ENCODE results near the gene ZFP36L2. TPM values are rescaled to one million over a fixed set of nuclear protein-coding genes. Genes with fewer than 3 reads are reported as not detected.

The ZFP36L2 gene
- total and polyA plus RNA-seq, 10 of the 15 experiments (the other 5 are each of a cell fraction or from before 2014, with no cell fraction given) = 4.3 to 64.9 (median 19.5) TPM

DNA sequence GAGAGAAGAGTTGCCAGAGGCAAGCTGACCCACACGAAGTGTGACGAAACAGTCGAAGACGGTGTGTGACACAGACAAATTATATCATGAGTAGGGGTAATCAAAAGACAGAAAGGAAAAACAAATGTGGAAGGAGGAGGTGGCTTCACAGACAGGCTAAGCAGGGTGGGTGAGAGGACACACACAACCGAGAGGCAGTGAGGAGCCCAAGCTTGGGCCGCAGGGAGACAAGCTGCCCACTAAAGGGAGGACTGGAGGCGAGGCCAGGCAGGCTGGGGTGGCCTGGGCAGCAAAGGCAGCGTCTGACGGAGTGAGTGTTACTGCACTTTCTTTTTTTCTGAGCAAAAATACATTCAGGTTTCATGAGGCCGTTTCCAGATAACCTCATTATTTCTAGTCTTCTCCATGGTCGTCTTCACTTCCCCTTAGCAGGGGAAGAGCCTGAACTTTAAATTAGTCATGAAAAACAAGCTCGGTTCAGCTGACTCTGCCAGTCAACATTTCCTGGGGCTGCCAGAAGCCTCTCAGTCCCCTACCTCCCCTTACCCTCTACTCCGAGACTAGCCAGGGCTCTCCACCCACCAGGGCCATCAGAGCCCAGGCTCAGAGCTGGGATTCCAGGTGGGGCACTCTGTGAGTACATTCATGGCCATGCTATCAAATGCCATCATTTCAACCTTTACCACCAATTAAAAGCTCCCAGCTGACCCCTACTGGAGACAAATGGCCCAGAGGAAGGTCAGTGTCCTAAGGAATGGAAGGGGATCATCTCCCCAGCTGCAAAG, 13.8 kb upstream of the ZFP36L2 start (continued):
- TF ChIP-seq SMAD1 (IDR thresholded peaks at IDR 0.05; ENCODE audit: low read depth, partially characterized antibody) = no peak

DNA sequence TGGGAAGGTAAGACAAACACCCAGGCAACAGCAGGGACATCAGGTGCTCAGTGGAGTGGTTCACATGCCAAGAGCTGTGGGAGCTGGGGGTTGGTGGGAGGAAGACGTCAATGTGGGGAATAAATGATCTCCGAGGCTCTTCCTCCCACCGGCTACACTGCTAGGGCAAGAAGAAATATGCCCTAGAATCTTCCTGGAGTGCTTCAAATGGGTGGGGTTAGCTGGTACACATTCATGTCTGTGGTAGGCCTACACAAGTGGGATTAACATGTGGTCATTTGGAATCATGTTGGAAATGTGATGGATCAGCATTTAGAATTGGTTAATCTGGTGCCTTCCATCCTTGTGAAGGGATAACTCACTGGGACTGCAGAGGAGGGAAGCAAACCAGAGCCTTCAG, 12.4 kb upstream of the ZFP36L2 start:
- SMC1A ChIA-PET (ENCODE audit: uncharacterized antibody, unreplicated experiment) = interaction anchor here (2.3 to 3.9 kb wide), 3 partner anchors 10 to 246 kb away, joined by 7 to 29 read pairs (median 17); no protein-coding TSS in a partner anchor
- in situ Hi-C loops (cut with MboI) = no loop called here
- TF ChIP-seq, protein P1, sequence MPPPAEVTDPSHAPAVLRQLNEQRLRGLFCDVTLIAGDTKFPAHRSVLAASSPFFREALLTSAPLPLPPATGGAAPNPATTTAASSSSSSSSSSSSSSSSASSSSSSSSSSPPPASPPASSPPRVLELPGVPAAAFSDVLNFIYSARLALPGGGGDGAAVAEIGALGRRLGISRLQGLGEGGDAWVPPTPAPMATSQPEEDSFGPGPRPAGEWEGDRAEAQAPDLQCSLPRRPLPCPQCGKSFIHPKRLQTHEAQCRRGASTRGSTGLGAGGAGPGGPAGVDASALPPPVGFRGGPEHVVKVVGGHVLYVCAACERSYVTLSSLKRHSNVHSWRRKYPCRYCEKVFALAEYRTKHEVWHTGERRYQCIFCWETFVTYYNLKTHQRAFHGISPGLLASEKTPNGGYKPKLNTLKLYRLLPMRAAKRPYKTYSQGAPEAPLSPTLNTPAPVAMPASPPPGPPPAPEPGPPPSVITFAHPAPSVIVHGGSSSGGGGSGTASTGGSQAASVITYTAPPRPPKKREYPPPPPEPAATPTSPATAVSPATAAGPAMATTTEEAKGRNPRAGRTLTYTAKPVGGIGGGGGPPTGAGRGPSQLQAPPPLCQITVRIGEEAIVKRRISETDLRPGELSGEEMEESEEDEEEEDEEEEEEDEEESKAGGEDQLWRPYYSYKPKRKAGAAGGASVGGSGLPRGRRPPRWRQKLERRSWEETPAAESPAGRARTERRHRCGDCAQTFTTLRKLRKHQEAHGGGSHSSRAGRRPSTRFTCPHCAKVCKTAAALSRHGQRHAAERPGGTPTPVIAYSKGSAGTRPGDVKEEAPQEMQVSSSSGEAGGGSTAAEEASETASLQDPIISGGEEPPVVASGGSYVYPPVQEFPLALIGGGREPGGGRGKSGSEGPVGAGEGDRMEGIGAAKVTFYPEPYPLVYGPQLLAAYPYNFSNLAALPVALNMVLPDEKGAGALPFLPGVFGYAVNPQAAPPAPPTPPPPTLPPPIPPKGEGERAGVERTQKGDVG (CRISPR knock-in tag; IDR thresholded peaks at IDR 0.05) = no peak
- TF ChIP-seq, protein P2, sequence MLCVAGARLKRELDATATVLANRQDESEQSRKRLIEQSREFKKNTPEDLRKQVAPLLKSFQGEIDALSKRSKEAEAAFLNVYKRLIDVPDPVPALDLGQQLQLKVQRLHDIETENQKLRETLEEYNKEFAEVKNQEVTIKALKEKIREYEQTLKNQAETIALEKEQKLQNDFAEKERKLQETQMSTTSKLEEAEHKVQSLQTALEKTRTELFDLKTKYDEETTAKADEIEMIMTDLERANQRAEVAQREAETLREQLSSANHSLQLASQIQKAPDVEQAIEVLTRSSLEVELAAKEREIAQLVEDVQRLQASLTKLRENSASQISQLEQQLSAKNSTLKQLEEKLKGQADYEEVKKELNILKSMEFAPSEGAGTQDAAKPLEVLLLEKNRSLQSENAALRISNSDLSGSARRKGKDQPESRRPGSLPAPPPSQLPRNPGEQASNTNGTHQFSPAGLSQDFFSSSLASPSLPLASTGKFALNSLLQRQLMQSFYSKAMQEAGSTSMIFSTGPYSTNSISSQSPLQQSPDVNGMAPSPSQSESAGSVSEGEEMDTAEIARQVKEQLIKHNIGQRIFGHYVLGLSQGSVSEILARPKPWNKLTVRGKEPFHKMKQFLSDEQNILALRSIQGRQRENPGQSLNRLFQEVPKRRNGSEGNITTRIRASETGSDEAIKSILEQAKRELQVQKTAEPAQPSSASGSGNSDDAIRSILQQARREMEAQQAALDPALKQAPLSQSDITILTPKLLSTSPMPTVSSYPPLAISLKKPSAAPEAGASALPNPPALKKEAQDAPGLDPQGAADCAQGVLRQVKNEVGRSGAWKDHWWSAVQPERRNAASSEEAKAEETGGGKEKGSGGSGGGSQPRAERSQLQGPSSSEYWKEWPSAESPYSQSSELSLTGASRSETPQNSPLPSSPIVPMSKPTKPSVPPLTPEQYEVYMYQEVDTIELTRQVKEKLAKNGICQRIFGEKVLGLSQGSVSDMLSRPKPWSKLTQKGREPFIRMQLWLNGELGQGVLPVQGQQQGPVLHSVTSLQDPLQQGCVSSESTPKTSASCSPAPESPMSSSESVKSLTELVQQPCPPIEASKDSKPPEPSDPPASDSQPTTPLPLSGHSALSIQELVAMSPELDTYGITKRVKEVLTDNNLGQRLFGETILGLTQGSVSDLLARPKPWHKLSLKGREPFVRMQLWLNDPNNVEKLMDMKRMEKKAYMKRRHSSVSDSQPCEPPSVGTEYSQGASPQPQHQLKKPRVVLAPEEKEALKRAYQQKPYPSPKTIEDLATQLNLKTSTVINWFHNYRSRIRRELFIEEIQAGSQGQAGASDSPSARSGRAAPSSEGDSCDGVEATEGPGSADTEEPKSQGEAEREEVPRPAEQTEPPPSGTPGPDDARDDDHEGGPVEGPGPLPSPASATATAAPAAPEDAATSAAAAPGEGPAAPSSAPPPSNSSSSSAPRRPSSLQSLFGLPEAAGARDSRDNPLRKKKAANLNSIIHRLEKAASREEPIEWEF (IDR thresholded peaks at IDR 0.05; ENCODE audit: insufficient replicate concordance, low read depth, low read length) = no peak
- TF ChIP-seq, protein P3, sequence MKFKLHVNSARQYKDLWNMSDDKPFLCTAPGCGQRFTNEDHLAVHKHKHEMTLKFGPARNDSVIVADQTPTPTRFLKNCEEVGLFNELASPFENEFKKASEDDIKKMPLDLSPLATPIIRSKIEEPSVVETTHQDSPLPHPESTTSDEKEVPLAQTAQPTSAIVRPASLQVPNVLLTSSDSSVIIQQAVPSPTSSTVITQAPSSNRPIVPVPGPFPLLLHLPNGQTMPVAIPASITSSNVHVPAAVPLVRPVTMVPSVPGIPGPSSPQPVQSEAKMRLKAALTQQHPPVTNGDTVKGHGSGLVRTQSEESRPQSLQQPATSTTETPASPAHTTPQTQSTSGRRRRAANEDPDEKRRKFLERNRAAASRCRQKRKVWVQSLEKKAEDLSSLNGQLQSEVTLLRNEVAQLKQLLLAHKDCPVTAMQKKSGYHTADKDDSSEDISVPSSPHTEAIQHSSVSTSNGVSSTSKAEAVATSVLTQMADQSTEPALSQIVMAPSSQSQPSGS (IDR thresholded peaks at IDR 0.05; ENCODE audit: low read length) = no peak
- TF ChIP-seq SMAD1 (IDR thresholded peaks at IDR 0.05; ENCODE audit: low read depth, partially characterized antibody) = no peak
- no peak for TF ChIP-seq IKZF1 (conservative IDR thresholded peaks at IDR 0.05)
- TF ChIP-seq DPF2 (IDR thresholded peaks at IDR 0.05) = no peak
- TF ChIP-seq PAX5 (IDR thresholded peaks at IDR 0.05; ENCODE audit: borderline replicate concordance, low read depth, low read length) = no peak

More for the DNA sequence above, 12.4 kb upstream of the ZFP36L2 start:
- Histone ChIP-seq H3K9me3 (replicated peaks; ENCODE audit: control insufficient read depth, insufficient read depth, low read length) (no peaks in the 10 kb centered on the region), H3K79me2 (ENCODE audit: control insufficient read depth, insufficient read depth, low read length) (no peaks in the 10 kb centered on the region), H3K4me1 (ENCODE audit: control insufficient read depth, insufficient read depth, low read length) (peaks cover 21% of the 10 kb centered on the region), H3K36me3 (ENCODE audit: control insufficient read depth in 2 of 2, insufficient read depth in 2 of 2, low read length in 1 of 2) (no peaks in the 10 kb centered on the region; a peak in 2 of 4 replicates), H3K9ac (ENCODE audit: control insufficient read depth, insufficient read depth, low read length) (no peak overlapping the region), H3K27me3 (replicated peaks in 1 of 2; ENCODE audit: control insufficient read depth in 2 of 2, insufficient read depth in 2 of 2, low read length in 1 of 2) (no peaks in the 10 kb centered on the region), H2AFZ (ENCODE audit: control insufficient read depth, low read depth, low read length) (no peak overlapping the region), H3K4me3 (no peak overlapping the region), H4K20me1 (ENCODE audit: control insufficient read depth, insufficient read depth) (no peaks in the 10 kb centered on the region), H3K27ac (ENCODE audit: control insufficient read depth, insufficient read depth) (no peak overlapping the region), H3K4me2 (ENCODE audit: control insufficient read depth, insufficient read depth) (no peak overlapping the region)
- ChIA-PET RAD21 (ENCODE audit: unreplicated experiment) (interaction anchor here (3.2 kb wide), 1 partner anchor 10 kb away, joined by 19 read pairs; no protein-coding TSS in a partner anchor), POLR2A (interaction anchor here (1.0 kb wide), 1 partner anchor 109 kb away, joined by 3 read pairs; no protein-coding TSS in a partner anchor), CTCF (interaction anchor here (1.5 to 6.4 kb wide), 2 partner anchors 9 to 293 kb away, joined by 4 to 43 read pairs; no protein-coding TSS in a partner anchor)
- WGBS (ENCODE audit: insufficient coverage, insufficient replicate concordance, low lambda C conversion rate, missing lambda C conversion rate) = 95% methylated on average over 3 of the region's 3 CpGs
- DNase-seq (ENCODE audit: low read depth, low spot score) (no peak), ATAC-seq (no peak), FAIRE-seq (no peak)
- BruUV-seq (replicated peaks) = no TSS peak
- intact Hi-C loops (cut with micrococcal nuclease; ENCODE audit: unreplicated experiment) = no loop called here
